Diencephalon (tissue), 1 donor: ENCODE measurements around the gene TMEM33. TPM values are rescaled to one million over a fixed set of nuclear protein-coding genes. Genes with fewer than 3 reads are reported as not detected.

ENCODE experiments used
- small RNA-seq: library from RNA; depleted of rRNA; stranded (forward); fragments of <200 nt; gene quantifications from one replicate; pipeline ENCODE3, GENCODE V24; 2014
- total RNA-seq: library from RNA; depleted of rRNA; stranded (reverse); fragments of >200 nt; gene quantifications from one replicate; pipeline ENCODE4 v1.2.3, GENCODE V29; 2014

TMEM33 gene, protein sequence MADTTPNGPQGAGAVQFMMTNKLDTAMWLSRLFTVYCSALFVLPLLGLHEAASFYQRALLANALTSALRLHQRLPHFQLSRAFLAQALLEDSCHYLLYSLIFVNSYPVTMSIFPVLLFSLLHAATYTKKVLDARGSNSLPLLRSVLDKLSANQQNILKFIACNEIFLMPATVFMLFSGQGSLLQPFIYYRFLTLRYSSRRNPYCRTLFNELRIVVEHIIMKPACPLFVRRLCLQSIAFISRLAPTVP
- 64.6 TPM for total RNA-seq

DNA sequence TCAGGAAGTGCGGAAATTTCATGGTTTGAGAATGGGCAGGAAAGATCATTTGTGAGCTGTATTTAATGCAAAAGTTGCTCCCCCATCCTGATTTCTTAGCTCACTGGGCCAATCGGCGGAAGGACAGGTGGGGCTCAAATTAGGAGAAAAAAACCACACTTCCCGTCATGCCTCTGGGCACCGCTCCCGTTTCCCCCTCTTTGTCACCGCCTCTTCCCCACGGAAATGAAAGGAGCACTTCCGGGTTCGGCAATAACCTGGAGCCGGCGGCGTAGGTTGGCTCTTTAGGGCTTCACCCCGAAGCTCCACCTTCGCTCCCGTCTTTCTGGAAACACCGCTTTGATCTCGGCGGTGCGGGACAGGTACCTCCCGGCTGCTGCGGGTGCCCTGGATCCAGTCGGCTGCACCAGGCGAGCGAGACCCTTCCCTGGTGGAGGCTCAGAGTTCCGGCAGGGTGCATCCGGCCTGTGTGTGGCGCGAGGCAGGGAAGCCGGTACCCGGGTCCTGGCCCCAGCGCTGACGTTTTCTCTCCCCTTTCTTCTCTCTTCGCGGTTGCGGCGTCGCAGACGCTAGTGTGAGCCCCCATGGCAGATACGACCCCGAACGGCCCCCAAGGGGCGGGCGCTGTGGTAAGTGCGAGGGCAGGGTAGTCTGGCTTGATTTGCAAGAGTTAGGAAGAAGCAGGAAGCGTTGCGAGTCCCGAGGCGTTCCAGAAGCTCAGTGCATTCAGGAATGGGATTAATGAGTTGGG, at the start of gene TMEM33:
TMEM33 (plus strand) TSS at position 529 of the 751 bp plus-strand sequence; CDS start at position 585, 56 bp downstream.

DNA sequence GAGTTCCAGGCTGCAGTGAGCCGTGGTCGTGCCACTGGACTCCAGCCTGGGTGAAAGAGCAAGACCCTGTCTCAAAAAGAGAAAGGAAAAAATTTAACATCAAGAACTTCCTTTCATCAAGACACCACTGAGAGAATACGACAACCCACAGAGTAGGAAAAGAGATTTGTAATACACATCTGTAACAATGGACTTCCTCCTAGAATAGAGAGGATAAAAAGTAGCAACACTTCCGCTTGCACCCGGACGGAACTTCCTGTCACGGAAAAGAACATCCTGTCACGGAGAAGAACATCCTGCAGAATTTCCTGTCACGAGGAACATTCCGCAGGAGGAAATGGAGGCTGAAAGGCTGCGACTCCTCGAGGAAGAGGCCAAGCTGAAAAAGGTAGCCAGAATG, 46.2 kb downstream of the TMEM33 start, which contains the start of gene DCAF4L1:
DCAF4L1 (plus strand) TSS at position 301 of the 400 bp plus-strand sequence; CDS start at position 338, 37 bp downstream.

DNA sequence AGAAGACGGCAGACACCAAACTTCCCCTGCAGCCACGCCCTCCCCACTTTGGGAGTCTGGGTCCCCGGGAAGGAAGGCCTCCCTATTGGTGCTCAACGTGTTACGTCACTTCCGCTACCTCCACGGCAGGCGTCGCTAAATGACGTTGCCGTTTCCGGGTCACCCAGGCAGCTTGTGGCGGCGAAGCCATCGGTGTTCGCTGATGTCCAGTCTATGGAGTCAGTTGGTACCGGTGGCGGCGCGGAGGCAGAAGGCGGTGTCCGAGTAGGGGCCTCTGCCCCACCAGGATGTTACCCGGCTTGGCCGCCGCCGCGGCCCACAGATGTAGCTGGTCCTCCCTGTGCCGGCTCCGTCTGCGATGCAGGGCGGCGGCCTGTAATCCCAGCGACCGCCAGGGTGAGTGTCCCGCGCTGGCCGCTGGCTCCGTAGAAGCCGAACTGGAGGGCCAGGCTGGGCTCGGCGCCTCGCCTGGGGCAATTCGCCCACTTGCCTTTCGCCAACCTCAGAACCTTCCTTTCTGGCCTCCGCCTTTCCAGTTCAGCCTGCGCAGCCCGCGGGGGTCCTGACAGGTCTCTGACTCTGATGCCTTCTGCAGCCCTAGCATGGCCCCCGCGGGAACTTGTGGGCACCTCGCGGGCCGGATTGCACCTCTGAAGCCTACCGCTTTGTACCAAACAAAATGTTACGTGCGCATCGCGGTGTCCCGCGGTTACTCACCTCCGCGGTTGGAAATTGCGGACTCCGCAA, 55.3 kb downstream of the TMEM33 start, which contains the start of gene SLC30A9:
SLC30A9 (plus strand) TSS at position 166 of the 747 bp plus-strand sequence; CDS start at position 288, 122 bp downstream.

Small RNAs within 50 kb of the gene (small RNA-seq; reads per million reads assigned to genes)
- gene AC108210.2 = not detected

Other genes with a start within 250 kb of the TMEM33 start
- not detected for gene PHOX2B, start 186.7 kb upstream of the TMEM33 start, total RNA-seq
- gene DCAF4L1, start 46.3 kb downstream of the TMEM33 start, total RNA-seq = 0.23 TPM
- 89.5 TPM for gene SLC30A9, start 55.1 kb downstream of the TMEM33 start, total RNA-seq
- gene BEND4, start 217.2 kb downstream of the TMEM33 start, total RNA-seq = 12.9 TPM